GM21737 (cell line): ENCODE data around the gene KCNF1.

Experiments
- ATAC-seq: cut with Tn5 transposase; IDR thresholded peaks from one replicate; pipeline ENCODE4 v1.9.1; 2021; ENCODE audit warnings: mild to moderate bottlenecking, moderate library complexity; ENCODE audit not compliant: unreplicated experiment

The KCNF1 gene

DNA sequence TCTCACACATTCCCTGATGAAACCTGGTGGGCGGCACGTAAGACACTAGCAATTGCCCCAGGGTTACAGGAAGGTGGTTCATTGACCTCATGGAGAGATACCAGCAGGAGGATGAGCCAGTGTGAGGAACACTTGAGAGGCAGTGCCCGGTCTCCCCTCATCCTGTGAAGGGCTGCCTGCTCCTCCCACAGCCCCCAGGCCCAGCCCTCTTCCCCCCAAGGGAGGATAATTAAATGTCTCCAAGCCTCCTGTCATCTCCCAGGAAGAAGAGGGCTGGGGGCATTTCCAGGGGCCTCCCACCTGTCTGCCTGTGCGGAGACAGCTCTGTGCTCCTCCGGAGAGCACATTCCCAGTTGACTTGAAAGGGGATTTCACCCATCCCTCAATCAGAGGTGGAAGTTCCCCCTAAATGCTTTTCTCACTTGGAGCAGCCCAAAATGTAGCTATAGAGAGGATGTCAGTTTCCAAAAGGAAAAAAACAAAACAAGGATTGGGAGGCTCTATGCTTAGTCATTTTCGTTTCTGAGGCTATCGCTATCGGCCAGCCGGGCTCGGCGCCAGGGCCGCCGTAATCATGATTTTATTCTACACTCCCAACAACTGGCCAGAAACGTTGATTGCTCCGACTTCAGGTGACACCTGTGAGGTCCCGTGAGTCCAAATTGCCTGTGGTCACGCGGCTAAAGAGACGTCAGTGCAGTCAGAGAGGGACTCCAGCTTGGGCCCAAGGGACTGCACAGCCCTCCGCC lies 7.1 kb downstream of the KCNF1 start:
- ATAC-seq, result no peak

DNA sequence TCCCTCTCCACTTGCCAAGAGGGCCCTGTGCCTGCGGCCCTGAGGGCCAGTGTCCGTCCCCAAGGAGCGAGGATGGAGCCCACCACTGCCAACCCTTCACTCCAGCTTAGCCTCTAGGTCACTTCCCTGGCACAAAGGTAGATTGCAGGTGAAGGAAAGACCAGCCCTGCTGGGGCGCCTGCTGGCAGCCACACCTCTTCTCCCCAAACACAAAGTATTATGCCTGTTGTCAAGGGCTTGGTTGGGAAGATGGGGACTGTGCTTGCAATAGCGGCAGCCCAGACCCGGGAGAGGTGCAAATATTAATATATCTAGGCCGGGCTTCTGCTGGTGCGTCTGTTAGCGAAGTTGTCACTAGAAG lies 7.7 kb downstream of the KCNF1 start:
- no peak for ATAC-seq

DNA sequence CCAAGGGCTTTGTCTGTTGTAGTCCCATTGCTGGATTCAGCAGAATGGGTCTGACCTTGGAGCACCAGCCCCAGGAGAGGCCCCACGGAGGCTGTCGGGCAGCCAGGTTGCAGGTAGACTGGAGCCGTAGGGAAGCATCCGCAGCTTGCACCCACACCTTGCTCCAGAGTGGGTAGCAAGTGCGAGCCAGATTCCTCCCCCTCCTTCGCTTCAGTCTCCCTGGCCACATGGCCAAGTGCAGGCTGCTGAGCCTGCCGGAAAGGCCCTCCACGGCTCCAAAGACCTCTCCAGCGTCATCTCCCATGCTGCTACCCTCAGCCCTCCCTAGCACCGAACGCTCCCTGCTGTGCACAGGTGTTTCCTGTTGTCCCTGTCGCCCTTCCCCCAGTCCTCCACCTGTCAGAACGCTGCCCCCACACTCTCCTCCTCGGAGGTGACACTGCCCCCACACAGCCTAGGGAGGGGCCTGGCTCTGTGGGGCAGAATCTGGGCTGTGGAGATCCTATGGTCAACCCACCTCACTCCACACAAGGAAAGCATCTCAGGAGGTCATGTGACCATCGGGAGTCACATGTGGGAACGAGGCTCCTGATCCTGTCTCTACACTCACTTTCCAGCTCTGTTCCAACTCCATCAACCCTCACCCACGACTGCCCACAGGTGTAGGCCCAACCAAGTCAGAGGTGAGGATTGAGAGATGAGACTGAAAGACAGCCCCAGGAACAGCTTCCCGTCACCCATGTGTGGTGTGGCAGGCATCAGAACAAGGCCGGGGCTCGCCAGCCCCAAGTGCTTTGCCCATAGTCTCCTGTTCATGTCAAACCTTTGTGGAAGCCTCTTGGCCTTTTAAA lies 8.3 kb downstream of the KCNF1 start:
- no peak for ATAC-seq

DNA sequence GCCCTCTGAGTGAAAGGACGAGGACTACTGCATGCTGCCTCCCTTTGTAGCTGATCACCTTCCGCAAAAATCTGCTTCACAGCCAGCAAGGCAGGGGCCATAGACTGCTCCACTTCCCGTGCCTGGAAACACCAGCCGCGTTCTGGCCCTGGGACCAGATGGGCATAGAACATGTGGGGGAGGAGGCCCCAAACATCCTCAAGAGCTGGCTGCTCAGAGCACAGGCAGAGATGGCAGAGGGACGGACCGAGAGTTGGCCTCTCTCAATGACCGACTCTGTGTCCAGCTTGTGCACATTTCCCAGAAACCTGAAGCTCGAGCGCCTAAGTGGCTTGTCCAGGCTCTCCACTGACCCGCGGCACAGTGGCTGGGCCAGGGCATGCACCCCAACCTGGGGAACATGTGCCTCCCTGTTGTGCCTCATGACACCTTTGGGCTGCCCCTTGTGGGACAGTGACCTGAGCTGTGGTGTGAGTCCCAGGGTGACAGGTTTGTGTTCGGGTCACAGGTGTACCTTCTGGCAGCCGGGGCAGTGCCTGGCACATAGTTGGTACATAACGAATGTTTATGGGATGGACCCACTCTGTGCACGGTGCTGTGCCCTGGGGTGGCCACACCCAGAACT lies 9.1 kb downstream of the KCNF1 start:
- no peak for ATAC-seq

DNA sequence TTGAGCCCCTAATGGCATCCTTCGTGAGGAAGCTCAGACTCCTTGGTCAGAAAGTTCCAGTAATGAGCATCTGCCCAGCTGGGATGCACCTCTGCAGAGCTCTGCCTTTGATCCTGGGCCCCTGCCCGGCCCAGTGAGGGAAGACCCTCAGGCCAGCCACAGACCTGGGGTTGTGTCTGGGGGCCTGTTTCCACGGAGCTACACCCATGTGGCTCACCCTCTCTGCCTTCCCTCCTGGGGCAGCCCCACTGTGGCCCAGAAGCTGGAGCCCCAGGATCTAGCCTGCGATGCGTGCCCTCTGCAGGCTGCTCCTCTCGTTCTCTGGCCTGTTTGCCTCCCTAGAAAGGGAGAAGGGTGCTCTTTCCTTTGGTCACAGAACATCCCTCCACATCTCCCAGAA lies 9.8 kb downstream of the KCNF1 start:
- no peak for ATAC-seq

DNA sequence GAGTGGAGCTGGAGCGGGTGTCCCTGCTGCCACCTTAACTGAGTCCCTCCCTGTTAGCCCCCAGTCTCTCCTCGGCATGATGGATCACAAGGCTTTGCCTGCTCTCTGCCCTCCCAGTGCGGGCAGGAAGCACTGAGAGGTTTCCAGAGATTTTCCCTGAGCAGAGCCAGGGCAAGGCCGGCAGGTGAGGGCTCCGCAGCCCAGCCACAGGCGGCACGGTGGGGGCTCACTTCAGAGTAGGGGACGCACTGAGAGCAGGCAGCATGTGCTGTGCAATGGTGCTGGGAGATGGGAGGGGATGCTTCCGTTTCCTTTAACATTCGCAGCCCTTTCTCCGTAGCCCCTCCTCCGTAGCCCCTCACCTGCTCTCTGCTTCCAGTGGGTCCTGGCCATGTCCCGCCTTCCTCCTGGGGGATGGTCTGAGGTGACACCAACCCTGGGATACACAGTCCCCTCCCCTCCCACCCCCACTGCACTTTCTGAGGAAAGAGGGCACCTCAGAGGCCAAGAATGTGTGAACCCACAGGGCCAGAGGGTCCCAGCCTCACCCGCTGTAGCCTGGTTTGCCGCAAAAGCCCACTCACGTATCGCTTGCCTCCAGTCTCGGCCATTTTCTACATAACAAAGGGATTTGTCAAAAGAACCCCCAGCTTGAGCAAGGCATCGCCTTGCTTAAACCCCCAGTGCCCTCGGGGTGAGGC lies 10.7 kb downstream of the KCNF1 start:
- ATAC-seq, result no peak

DNA sequence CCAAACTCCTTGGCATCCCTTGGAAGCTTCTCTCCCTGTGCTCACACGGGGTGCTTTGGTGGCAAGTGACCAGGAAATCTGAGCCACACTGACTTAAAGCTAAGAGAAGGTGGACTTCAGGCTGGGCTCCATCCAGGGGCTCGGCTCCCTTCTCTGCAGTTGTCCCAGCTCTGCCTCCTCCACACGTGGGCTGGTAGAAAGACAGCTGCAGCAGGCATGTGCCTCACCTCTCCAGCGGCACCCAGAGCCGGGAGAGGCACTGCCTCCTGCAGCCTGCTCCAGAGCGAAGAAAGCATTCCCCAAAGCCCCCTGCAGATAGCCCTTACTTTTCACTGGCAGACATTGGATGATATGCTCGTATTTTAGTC lies 11.3 kb downstream of the KCNF1 start:
- no peak for ATAC-seq

DNA sequence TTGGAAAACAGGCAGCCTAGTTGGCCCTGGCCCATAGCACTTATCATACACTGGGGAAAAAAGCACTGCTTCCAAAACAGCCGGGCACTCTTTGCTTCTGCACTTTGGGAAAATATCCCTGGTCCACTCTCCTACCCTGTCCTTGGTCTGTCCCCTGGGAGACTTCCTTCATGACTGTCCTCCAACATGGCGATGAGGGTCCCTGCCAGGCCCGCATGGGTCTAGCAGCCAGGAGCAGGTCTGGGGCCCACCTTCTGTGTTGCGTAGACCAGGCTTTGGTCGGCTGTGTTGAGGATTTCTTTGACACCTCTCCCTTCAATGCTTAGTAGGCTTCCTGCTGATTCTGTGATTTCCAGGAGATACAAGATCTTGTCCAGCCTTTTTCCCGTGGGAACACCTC lies 12.2 kb downstream of the KCNF1 start:
- no peak for ATAC-seq

DNA sequence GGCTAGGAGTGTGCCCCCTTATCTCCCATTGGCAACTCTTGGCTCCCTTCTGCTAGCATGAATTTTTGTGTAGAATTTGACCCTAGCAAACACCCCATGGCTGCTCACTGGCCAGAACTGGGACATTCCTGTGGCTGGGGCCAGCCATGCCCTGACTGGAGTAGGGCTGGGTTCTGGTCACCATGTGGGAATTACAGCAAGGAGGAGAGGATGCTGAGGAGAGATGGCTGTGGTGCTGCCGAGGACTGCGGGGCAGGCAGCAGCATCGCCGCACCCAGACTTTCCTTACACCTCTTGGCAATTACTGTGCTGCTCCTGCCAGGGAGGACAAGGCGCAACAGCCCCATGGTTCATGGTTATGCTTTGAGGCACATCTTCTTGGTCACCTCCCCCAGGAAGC lies 12.7 kb downstream of the KCNF1 start:
- no peak for ATAC-seq

DNA sequence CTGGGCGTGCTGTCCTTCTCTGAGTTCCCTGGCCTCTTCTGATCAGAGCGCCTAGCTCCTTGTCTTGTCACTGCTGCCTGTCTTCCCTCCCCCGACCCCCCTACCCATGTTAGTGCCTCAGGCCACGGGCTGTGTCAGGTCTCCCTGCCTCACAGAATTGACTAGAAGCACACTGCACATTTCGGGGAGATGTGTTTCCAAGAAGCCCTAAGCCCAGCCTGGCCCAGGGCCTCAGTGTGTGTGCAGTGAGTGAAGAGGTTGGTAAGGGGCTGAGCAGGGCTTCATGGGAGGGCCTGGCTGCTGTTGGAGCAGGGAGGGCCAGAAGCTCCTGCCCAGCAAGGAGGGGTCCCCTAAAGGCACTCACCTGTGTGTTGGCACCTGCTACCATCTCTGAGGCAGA lies 13.1 kb downstream of the KCNF1 start:
- ATAC-seq, result no peak

DNA sequence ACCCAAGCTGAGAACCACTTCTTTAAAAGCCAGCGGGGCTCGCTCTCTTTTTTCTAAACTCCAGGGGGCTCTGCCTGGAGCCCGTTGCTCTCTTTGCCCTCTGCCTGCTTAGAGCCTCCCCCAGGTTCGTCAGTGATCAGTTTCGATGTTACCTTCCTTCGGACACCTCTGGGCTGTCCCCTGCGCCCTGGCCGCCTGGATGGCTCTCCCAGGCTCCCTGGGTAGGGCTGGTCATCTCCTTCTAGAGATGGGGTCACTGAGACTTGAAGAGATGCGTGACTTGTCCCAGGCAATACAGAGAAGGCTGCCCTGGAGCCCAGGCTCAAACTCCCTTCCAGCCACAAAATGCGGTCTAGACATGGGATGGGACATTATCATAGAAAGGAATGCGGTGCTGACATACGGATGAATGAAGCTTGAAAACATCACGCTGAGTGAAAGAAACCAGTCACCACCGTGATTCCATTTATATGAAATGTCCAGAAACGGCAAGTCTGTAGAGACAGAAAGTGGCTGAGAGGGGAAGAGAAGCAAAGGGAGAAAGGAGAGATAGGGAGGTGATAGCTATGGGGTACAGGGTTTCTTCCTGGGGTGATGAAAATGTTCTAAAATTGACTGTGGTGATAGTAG lies 14.6 kb downstream of the KCNF1 start:
- no peak for ATAC-seq

DNA sequence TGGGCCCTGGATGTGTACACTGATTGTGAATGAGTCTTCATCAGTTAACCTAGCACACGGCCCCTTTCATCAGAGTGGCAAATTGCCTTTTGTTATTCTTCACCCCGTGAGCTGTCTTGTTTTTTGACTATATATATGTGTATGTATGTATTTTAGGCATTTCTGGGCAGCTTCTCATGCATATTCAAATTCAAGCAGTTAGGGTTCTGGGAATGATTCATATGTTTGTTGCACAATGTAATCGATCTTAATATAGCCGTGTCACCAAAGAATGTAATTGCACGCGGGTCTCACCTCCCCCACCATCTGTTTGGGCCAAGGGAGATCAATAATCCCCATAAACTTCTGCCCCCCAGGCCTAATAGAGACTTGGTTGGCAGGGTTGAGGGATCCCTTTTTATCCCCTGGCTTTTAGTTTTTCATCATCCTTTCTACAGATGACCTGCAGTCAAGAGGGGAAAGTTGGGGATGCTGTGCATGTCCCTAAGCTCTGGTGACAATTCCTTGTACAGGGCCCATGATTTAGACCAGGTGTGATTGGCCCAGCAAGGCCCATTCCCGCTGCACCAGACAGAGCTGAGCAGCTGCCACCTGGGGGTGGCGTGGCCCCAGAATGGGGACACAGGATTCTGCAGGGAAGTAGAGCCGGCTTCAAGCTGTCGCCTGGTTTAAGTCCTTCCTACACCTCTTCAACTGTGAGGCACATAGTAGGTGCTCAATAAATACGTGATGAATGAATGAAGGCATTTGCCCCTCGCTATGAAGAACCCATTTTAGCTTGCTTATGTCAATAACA lies 19.2 kb downstream of the KCNF1 start:
- ATAC-seq, result no peak

DNA sequence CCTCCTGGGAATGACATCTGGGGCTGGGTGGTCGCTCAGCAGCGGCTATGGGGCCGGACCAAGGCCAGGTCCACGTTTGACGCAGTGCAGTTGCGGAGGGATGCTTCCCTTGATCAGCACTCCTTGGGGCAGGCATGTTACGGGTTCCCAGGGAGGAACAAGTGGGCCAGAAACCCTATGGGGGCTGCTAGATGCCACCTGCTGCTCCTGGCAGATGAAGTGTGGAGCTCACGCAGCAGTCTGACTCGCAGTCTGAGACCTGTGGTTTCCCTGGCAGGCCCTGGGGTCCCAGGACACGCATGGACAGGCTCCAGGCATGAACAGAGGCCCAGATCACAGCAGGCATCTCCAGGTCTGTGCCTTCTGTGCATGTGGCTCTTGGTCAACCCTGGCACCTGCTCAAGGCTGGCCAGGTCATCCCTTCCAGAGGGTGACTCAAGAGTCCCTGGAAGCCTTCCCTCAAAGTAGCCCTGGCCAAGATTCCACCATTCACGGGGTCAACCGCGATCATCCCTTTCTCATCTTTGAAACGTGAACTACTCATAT lies 20.0 kb downstream of the KCNF1 start:
- no peak for ATAC-seq

DNA sequence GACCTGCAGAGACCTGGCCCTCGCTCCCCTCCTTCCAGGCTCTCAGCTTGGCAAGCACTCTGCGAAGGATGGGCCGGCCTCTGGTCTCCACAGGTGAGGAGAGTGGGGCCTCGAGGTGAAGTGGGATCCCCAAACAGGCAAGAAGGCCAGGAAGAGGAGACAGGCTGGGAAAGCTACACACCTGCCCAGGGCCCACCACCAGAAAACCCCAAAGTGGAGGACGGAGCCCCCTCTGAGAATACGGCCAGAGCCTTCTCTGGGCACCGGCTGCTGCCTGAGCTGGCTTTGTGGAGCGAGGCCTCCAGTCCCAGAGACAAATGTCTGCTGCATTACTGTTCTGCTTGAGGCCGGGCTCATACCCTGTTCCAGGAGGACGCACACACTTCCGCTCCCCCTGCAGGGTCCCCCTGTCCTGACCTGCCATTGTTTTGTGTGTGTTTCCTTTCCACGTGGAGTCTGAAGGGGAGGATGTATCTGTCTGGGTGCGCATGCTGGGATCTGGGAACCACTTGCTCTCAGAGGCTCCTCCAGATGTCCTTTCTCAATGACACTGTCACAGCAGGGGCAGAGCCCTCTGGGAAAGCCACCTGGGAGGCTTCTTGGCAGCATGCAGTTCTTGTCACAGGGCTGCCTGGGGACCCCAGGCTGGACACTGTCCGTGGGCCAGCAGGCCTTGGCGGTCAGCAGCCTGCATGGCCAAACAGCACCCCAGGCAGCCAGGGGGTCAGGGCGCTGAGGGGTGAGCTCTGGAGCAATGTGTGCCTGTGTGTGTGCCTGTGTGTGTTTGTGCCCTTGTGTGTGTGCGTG lies 20.8 kb downstream of the KCNF1 start:
- no peak for ATAC-seq

DNA sequence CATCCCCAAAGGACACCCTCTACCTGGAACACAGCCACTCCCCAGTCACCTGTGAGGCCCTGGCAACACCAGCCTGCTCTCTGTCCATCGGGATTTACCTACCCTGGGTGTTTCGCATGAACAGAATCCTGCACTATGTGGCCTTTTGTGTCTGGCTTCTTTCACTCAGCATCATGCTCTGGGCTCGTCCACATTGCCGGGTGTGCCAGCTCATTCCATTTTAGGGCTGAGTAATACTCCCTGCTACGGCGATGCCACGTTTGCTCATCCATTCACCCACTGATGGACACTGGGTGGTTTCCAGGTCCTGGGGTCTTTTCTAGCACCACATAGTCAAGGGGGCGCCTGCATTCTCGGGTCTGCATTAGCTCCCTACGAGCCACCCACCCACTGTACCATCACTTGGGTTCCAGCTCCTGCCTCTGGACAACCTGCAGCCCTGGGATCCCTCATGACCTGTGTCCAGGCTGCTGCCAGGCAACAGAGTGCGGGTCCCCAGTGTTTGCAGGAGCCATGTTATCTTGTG lies 22.0 kb downstream of the KCNF1 start:
- no peak for ATAC-seq

DNA sequence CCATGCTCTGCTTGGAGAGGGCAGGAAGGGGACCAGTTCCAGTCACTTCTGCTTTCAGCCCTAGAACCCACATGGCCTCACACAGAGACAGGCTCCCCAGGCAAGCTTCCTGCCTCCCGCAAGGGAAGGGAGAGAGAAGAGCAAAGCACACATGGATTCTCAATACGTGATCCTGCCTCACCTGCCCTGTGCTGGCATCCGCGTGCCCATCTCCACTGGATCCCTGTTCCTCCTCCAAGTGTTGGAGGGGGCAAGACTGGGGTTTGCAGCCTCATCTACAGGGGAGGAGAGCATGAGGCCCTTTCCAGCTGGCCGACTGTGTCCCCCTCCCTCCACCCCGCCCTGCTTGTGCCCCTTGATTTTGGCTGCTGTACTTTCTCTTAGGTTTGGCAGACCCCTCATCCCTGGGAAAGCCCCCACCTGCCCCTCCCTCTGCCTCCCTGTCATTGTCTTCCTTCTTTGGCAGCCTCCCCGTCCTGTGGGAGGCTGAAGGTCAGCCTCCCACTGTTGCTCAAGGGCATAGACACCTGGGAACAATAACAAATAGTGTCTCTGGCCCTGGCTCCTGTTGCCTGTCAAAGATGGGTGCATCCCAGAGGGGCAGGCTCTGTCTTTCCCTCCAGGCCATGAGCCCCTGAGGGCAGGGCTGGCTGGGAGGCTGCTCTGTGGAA lies 22.7 kb downstream of the KCNF1 start:
- ATAC-seq, result no peak

DNA sequence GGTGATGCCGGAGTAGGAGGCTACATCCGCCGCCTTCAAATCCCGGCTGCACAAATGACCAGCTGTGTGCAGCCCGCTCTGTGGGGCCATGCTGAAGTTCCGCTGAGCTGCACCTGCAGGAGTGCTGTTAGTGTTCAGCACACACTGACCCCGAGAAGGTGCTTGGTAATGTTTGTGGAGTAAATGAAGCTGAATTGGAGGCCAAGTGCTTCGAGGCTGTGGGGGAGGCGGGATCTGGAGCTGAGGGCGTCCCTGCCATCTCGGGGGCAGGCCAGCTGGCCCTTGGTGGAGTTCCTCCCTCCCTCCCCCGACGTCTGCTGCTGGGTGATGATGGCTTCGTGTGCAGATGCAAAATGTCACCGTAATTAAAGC lies 23.2 kb downstream of the KCNF1 start:
- no peak for ATAC-seq

DNA sequence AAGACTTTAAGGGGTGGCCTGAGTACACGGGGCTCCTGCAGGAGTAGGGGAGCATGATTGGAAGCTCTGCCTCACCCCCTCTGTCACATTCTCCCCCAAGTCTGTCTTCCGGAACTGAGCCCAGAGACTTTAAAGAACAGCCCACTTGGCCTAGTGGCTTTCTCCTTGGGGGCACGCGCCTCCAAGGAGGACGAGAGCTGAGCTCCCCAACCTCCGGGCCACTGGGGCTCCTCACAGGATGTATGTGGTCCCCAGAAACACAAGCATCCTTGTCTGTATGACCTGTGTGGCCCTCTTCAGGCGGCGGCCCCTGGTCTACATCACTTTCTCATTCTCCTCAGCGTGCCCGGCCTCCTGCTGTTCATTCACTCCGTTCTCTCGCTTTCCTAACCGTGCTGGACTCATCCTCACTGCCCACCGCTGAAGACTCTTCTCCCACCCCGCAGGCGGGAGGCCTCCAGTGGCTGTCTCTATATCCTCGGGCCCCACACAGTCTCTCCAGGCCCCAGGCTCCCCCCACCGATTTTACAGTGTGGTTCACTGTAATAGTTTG lies 23.7 kb downstream of the KCNF1 start:
- ATAC-seq, result no peak
